Glutamatergic neuron (in vitro differentiated cells): Measurements from ENCODE around the gene CATSPER4. TPM values are rescaled to one million over a fixed set of nuclear protein-coding genes. Genes with fewer than 3 reads are reported as not detected.

ENCODE experiments used
- DNase-seq: peaks from one replicate; pipeline ENCODE4 v3.0.0; 2022
- H3K27ac Mint-ChIP-seq: one replicate; pipeline ENCODE4 v1.8.0; 2020; ENCODE audit warnings: mild to moderate bottlenecking, mixed read lengths, inconsistent platforms; ENCODE audit not compliant: unreplicated experiment
- H3K27me3 Mint-ChIP-seq: one replicate; pipeline ENCODE4 v1.8.0; 2020; ENCODE audit warnings: mild to moderate bottlenecking, moderate library complexity, mixed read lengths, inconsistent platforms; ENCODE audit not compliant: unreplicated experiment
- H3K36me3 Mint-ChIP-seq: one replicate; pipeline ENCODE4 v1.8.0; 2020; ENCODE audit warnings: mild to moderate bottlenecking, mixed read lengths, inconsistent platforms; ENCODE audit not compliant: unreplicated experiment
- H3K4me1 Mint-ChIP-seq: one replicate; pipeline ENCODE4 v1.8.0; 2020; ENCODE audit warnings: mild to moderate bottlenecking, low read depth, mixed read lengths, inconsistent platforms; ENCODE audit not compliant: unreplicated experiment
- H3K4me3 Mint-ChIP-seq: one replicate; pipeline ENCODE4 v1.8.0; 2020; ENCODE audit warnings: mild to moderate bottlenecking, mixed read lengths, inconsistent platforms; ENCODE audit not compliant: unreplicated experiment
- H3K9me3 Mint-ChIP-seq: one replicate; pipeline ENCODE4 v1.8.0; 2020; ENCODE audit warnings: mild to moderate bottlenecking, moderate library complexity, mixed read lengths, inconsistent platforms; ENCODE audit not compliant: unreplicated experiment
- total RNA-seq: library from RNA; stranded (reverse); fragmentation: NEBNext Ultra II Directional; extraction: Animal tissue kit (Norgen Biotek cat#: 25700); gene quantifications from one replicate; pipeline ENCODE4 v1.2.1, GENCODE V29; 2021; ENCODE audit not compliant: unreplicated experiment
- TF ChIP-seq, protein P1 (sequence below): fragments of 200-600 bp; sonication (generic); IDR thresholded peaks from one replicate; pipeline ENCODE4 v1.5.0; 2021; ENCODE audit not compliant: partially characterized antibody, unreplicated experiment

The CATSPER4 gene
- total RNA-seq, 1 donor from 2014 or later, result not detected

- DNase-seq, result no peak
- no peak overlapping the region for H3K4me3 Mint-ChIP-seq
- TF ChIP-seq, protein P1, sequence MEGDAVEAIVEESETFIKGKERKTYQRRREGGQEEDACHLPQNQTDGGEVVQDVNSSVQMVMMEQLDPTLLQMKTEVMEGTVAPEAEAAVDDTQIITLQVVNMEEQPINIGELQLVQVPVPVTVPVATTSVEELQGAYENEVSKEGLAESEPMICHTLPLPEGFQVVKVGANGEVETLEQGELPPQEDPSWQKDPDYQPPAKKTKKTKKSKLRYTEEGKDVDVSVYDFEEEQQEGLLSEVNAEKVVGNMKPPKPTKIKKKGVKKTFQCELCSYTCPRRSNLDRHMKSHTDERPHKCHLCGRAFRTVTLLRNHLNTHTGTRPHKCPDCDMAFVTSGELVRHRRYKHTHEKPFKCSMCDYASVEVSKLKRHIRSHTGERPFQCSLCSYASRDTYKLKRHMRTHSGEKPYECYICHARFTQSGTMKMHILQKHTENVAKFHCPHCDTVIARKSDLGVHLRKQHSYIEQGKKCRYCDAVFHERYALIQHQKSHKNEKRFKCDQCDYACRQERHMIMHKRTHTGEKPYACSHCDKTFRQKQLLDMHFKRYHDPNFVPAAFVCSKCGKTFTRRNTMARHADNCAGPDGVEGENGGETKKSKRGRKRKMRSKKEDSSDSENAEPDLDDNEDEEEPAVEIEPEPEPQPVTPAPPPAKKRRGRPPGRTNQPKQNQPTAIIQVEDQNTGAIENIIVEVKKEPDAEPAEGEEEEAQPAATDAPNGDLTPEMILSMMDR, result no peak
- no peak overlapping the region for H3K27ac Mint-ChIP-seq
- H3K36me3 Mint-ChIP-seq, result no peaks in the 10 kb centered on the region
- H3K27me3 Mint-ChIP-seq, result no peaks in the 10 kb centered on the region
- H3K4me1 Mint-ChIP-seq, result peaks cover 7% of the 10 kb centered on the region
- no peaks in the 10 kb centered on the region for H3K9me3 Mint-ChIP-seq
Measured at GRCh38 chr1:26239936-26240335, 49.5 kb downstream of the CATSPER4 start.

Other genes with a start within 250 kb of the CATSPER4 start
- 6.3 TPM for gene PAFAH2, start 192.5 kb upstream of the CATSPER4 start, total RNA-seq
- gene EXTL1, start 168.8 kb upstream of the CATSPER4 start, total RNA-seq, result 2.6 TPM
- not detected for gene SLC30A2, start 144.5 kb upstream of the CATSPER4 start, total RNA-seq
- not detected for gene TRIM63, start 123.0 kb upstream of the CATSPER4 start, total RNA-seq
- gene PDIK1L, start 78.8 kb upstream of the CATSPER4 start, total RNA-seq, result 7.2 TPM
- 0.25 TPM for gene FAM110D, start 31.5 kb upstream of the CATSPER4 start, total RNA-seq
- not detected for gene C1orf232, start 21.6 kb upstream of the CATSPER4 start, total RNA-seq
- gene ZNF593, start 20.7 kb upstream of the CATSPER4 start, total RNA-seq, result 35.9 TPM
- gene ZNF593OS, start 18.8 kb upstream of the CATSPER4 start, total RNA-seq, result 4.2 TPM
- 9.9 TPM for gene CNKSR1, start 13.1 kb upstream of the CATSPER4 start, total RNA-seq
- gene CEP85, start 43.6 kb downstream of the CATSPER4 start, total RNA-seq, result 28.2 TPM
- 412 TPM for gene SH3BGRL3, start 89.5 kb downstream of the CATSPER4 start, total RNA-seq
- gene UBXN11, start 116.0 kb downstream of the CATSPER4 start, total RNA-seq, result 11.4 TPM
- gene CD52, start 127.4 kb downstream of the CATSPER4 start, total RNA-seq, result 2.8 TPM
- gene CRYBG2, start 163.5 kb downstream of the CATSPER4 start, total RNA-seq, result 2.2 TPM
- gene ZNF683, start 182.1 kb downstream of the CATSPER4 start, total RNA-seq, result not detected
- 97.3 TPM for gene LIN28A, start 220.2 kb downstream of the CATSPER4 start, total RNA-seq
- 64.6 TPM for gene DHDDS, start 241.7 kb downstream of the CATSPER4 start, total RNA-seq